K562 (cell line): ENCODE data around the gene RGS7. TPM values are rescaled to one million over a fixed set of nuclear protein-coding genes. Genes with fewer than 3 reads are reported as not detected.

Experiments
- ATAC-seq: fragments of 200-7000 bp; cut with Tn5 transposase; 3 replicates; pipeline ENCODE4 v1.9.1; 2020; ENCODE audit warnings: moderate library complexity
- BruUV-seq: library from RNA; stranded (reverse); fragments of 400-500 nt; replicated peaks from 2 replicates; lab custom pipeline; 2021; lab: Mats Ljungman, UMichigan
- CTCF ChIA-PET: fragments of 300-600 bp; formaldehyde crosslinking; extraction: SDS; loops from one replicate; lab custom pipeline; 2021; ENCODE audit warnings: low intra/inter-chr PET ratio; lab: Yijun Ruan, JAX
- POLR2A ChIA-PET: fragments of 300-600, 350-650 bp; sonication (Branson Sonifier 250); formaldehyde crosslinking; extraction: SDS; loops from one replicate; lab custom pipeline; 2021; ENCODE audit warnings: antibody characterized with exemption, inconsistent platforms; lab: Yijun Ruan, JAX
- DNase-seq, 4 experiments: peaks; one replicate each; pipeline versions ENCODE4 v3.0.0 to v3.0.0-alpha.2; 2011 to 2018; ENCODE audit warnings: low spot score in 3 of 4, mixed read lengths in 3 of 4; ENCODE audit errors: extremely low read depth in 1 of 4
- FAIRE-seq: peaks from 2 replicates; lab custom pipeline; 2011; peaks lifted over from hg19 to GRCh38; lab: Jason Lieb, UNC
- H2AFZ ChIP-seq: 2 replicates; pipeline ENCODE4 v1.6.0; 2011; ENCODE audit warnings: low read depth, low read length, control low read depth, inconsistent platforms
- H3K27ac ChIP-seq: fragments of 200-600 bp; 3 replicates; pipeline ENCODE4 v1.8.0; 2011; ENCODE audit warnings: low read depth, mild to moderate bottlenecking, control low read depth, inconsistent platforms, low read length, moderate library complexity, mixed read lengths; ENCODE audit errors: extremely low read depth
- H3K27me3 ChIP-seq, 2 experiments: fragments of 300-600 bp in 1 of 2; 2 replicates in 1 of 2; 3 replicates in 1 of 2; pipeline versions ENCODE4 v1.6.0 to v1.8.0; 2011; ENCODE audit warnings: inconsistent platforms in 2 of 2, low read length in 2 of 2, mild to moderate bottlenecking in 1 of 2, mixed read lengths in 1 of 2, moderate library complexity in 1 of 2; ENCODE audit not compliant: control insufficient read depth in 2 of 2, insufficient read depth in 2 of 2
- H3K36me3 ChIP-seq: fragments of 300-600 bp; 3 replicates; pipeline ENCODE4 v1.8.0; 2011; ENCODE audit warnings: mild to moderate bottlenecking, low read length, inconsistent platforms; ENCODE audit not compliant: control insufficient read depth, insufficient read depth
- H3K4me1 ChIP-seq, 2 experiments: fragments of 200-600 bp in 1 of 2; replicated peaks in 1 of 2; 2 replicates in 1 of 2; 3 replicates in 1 of 2; pipeline versions ENCODE4 v1.5.1 to v1.8.0; 2011; ENCODE audit warnings: inconsistent platforms in 2 of 2, low read length in 2 of 2, mild to moderate bottlenecking in 1 of 2, mixed read lengths in 1 of 2, moderate library complexity in 1 of 2; ENCODE audit not compliant: control insufficient read depth in 2 of 2, insufficient read depth in 2 of 2
- H3K4me2 ChIP-seq: 2 replicates; pipeline ENCODE4 v1.6.1; 2011; ENCODE audit warnings: low read length, control low read depth, inconsistent platforms, mixed read lengths; ENCODE audit not compliant: insufficient read depth
- H3K4me3 ChIP-seq: fragments of 200-600 bp; sonication (generic), shearing (Covaris generic); 2 replicates; pipeline ENCODE4 v1.5.1; 2016; ENCODE audit warnings: control low read depth, inconsistent platforms
- H3K79me2 ChIP-seq: fragments of 200-600 bp; 3 replicates; pipeline ENCODE4 v1.8.0; 2011; ENCODE audit warnings: low read length, inconsistent platforms; ENCODE audit not compliant: control insufficient read depth, insufficient read depth
- H3K9ac ChIP-seq, 2 experiments: 2 replicates each; pipeline versions ENCODE4 v1.6.0 to v1.6.1; 2011; ENCODE audit warnings: low read depth in 2 of 2, low read length in 2 of 2, control low read depth in 1 of 2, inconsistent platforms in 1 of 2, mild to moderate bottlenecking in 1 of 2, mixed read lengths in 1 of 2; ENCODE audit not compliant: insufficient read depth in 1 of 2
- H3K9me1 ChIP-seq: one replicate; pipeline ENCODE4 v1.6.0; 2011; ENCODE audit warnings: inconsistent platforms, mild to moderate bottlenecking, low read length, moderate library complexity; ENCODE audit not compliant: control insufficient read depth, insufficient read depth
- H3K9me3 ChIP-seq: replicated peaks from 2 replicates; pipeline ENCODE4 v1.5.1; 2011; ENCODE audit warnings: low read depth, low read length, inconsistent platforms; ENCODE audit not compliant: control insufficient read depth, insufficient read depth
- H4K20me1 ChIP-seq: replicated peaks from 2 replicates; pipeline ENCODE4 v1.6.1; 2011; ENCODE audit warnings: low read length, inconsistent platforms, mixed read lengths; ENCODE audit not compliant: control insufficient read depth, insufficient read depth
- CEBPB ChIP-seq: fragments of 450-650 bp; IDR thresholded peaks from 2 replicates; pipeline ENCODE4 v1.6.1; 2016; ENCODE audit warnings: missing genetic modification characterization, missing compliant biosample characterization
- CEBPG ChIP-seq, 3 experiments: fragments of 200-800 bp in 1 of 3; sonication (Bioruptor generic) in 1 of 3; sonication (generic) in 1 of 3; formaldehyde crosslinking in 1 of 3; IDR thresholded peaks in 2 of 3; conservative IDR thresholded peaks in 1 of 3; 2 replicates each; pipeline versions ENCODE4 v1.6.1 to v1.8.0; 2016 to 2022; ENCODE audit warnings: missing compliant biosample characterization in 2 of 3, missing genetic modification characterization in 2 of 3, mild to moderate bottlenecking in 1 of 3, missing genetic modification reagents in 1 of 3
- CHD4 ChIP-seq: fragments of 200-600 bp; sonication (generic); IDR thresholded peaks from 3 replicates; pipeline ENCODE4 v1.6.1; 2012; ENCODE audit warnings: low read depth, mild to moderate bottlenecking, mixed read lengths, low read length, inconsistent platforms; ENCODE audit not compliant: insufficient read depth, insufficient replicate concordance, poor library complexity, severe bottlenecking
- ZNF3 ChIP-seq: fragments of 250-450 bp; sonication (Bioruptor Pico); IDR thresholded peaks from 2 replicates; pipeline ENCODE4 v1.5.0; 2021; ENCODE audit warnings: mild to moderate bottlenecking, moderate library complexity
- WGBS: fragments of 100-300 bp; shearing (Covaris generic); methylation state at CpG from one replicate; pipeline ENCODE4 v1.1.6; 2016; ENCODE audit warnings: low coverage, mixed read lengths; ENCODE audit not compliant: insufficient coverage; ENCODE audit errors: missing lambda C conversion rate; 5-methylcytosine and 5-hydroxymethylcytosine counted together
- in situ Hi-C: fragments of 300-500 bp; cut with MboI; formaldehyde crosslinking; loops from 4 replicates; pipeline ENCODE4 v1.15.0; 2018; ENCODE audit warnings: inconsistent platforms, mixed read lengths
- intact Hi-C: fragments of 100-400 bp; cut with micrococcal nuclease; formaldehyde crosslinking; loops from 2 replicates; pipeline ENCODE4 v1.14.2; 2022
- polyA plus RNA-seq, 8 experiments: library from polyadenylated mRNA; depleted of rRNA in 4 of 8; stranded (reverse) in 5 of 8; unstranded in 3 of 8; fragments of >200 nt; fragmentation: Nextera tagmentation in 2 of 8; fragmentation: Illumina TruSeq in 1 of 8; extraction: Ambion mirVana in 2 of 8; extraction: Trizol in 1 of 8; gene quantifications; 2 replicates each; pipeline versions ENCODE4 v1.2.1 to v1.2.3, GENCODE V29; 2011 to 2014; ENCODE audit warnings: inconsistent platforms in 1 of 8, missing spikeins in 1 of 8
- total RNA-seq, 7 experiments: library from RNA; depleted of rRNA in 6 of 7; stranded (reverse); fragments of >200 nt in 6 of 7; fragmentation: Illumina TruSeq in 2 of 7; extraction: Trizol in 2 of 7; gene quantifications; 2 replicates each; pipeline versions ENCODE4 v1.2.1 to v1.2.3, GENCODE V29; 2011 to 2021; ENCODE audit warnings: low replicate concordance in 1 of 7

Gene RGS7
- total and polyA plus RNA-seq, 9 of the 15 experiments (the other 6 are each of a cell fraction or from before 2014, with no cell fraction given): not detected

- FAIRE-seq (no peak), DNase-seq (no peak), ATAC-seq (no peak)
- H3K4me1 ChIP-seq: no peaks in the 10 kb centered on the region
- no peak overlapping the region for H3K4me2 ChIP-seq
- no peak overlapping the region for H3K4me3 ChIP-seq
- in situ Hi-C loops (no loop called here), intact Hi-C loops (no loop called here)
- no peak for TF ChIP-seq CHD4
- peak; percentile 25; the same call in 1 of the 2 replicates for TF ChIP-seq CEBPB (tag)
- no peak for TF ChIP-seq ZNF3
- no peak for TF ChIP-seq CEBPG (CRISPR knock-in tag; IDR thresholded peaks at IDR 0.05)
- peak in 1 of 2 experiments; percentile 30; a peak in 1 of 4 replicates for TF ChIP-seq CEBPG (tag; conservative IDR thresholded peaks at IDR 0.05 in 1 of 2, IDR thresholded peaks at IDR 0.05 in 1 of 2)
- H3K27ac ChIP-seq: no peak overlapping the region
- no peaks in the 10 kb centered on the region for H3K27me3 ChIP-seq
- BruUV-seq: no TSS peak
- 0% methylated on average over 3 of the region's 3 CpGs for WGBS
- POLR2A ChIA-PET: no interaction called here
- no peak overlapping the region for H3K9ac ChIP-seq
- H4K20me1 ChIP-seq: no peaks in the 10 kb centered on the region
- CTCF ChIA-PET: no interaction called here
- no peaks in the 10 kb centered on the region for H3K9me3 ChIP-seq
- no peaks in the 10 kb centered on the region for H3K9me1 ChIP-seq
- H3K36me3 ChIP-seq: no peaks in the 10 kb centered on the region
- no peaks in the 10 kb centered on the region for H3K79me2 ChIP-seq
- no peak overlapping the region for H2AFZ ChIP-seq
Observed at GRCh38 chr1:241316372-241316771, 40.6 kb downstream of the RGS7 start.
